WTC11 (cell line): ENCODE data around the gene ST8SIA3. TPM values are rescaled to one million over a fixed set of nuclear protein-coding genes. Genes with fewer than 3 reads are reported as not detected.

Source experiments
- ATAC-seq: fragments of 200-7000 bp; cut with Tn5 transposase; 2 replicates; pipeline ENCODE4 v1.10.0; 2021; ENCODE audit warnings: mild to moderate bottlenecking, moderate library complexity
- CTCF ChIA-PET: fragments of 300-600 bp; sonication (Branson Sonifier 250); formaldehyde crosslinking; loops from one replicate; lab custom pipeline; 2021; ENCODE audit warnings: antibody characterized with exemption; lab: Charles Lee
- POLR2A ChIA-PET: fragments of 350-600 bp; sonication (Branson Sonifier 250); formaldehyde crosslinking; loops from one replicate; lab custom pipeline; 2021; ENCODE audit warnings: antibody characterized with exemption; lab: Charles Lee
- DNase-seq: peaks from one replicate; pipeline ENCODE4 v3.0.0; 2021; ENCODE audit warnings: low spot score
- H3K27ac Mint-ChIP-seq: 2 replicates; pipeline ENCODE4 v1.8.0; 2021; ENCODE audit warnings: mixed read lengths
- H3K27me3 Mint-ChIP-seq: 2 replicates; pipeline ENCODE4 v1.8.0; 2021; ENCODE audit warnings: low read depth, mild to moderate bottlenecking, moderate library complexity, mixed read lengths
- H3K36me3 Mint-ChIP-seq: 2 replicates; pipeline ENCODE4 v1.8.0; 2021; ENCODE audit warnings: mixed read lengths
- H3K4me1 Mint-ChIP-seq: 2 replicates; pipeline ENCODE4 v1.8.0; 2022; ENCODE audit warnings: mixed read lengths
- H3K4me3 Mint-ChIP-seq: 2 replicates; pipeline ENCODE4 v1.8.0; 2021; ENCODE audit warnings: mild to moderate bottlenecking, moderate library complexity, mixed read lengths
- H3K9me3 Mint-ChIP-seq: 2 replicates; pipeline ENCODE4 v1.8.0; 2021; ENCODE audit warnings: mixed read lengths
- ATF3 ChIP-seq: sonication (generic); formaldehyde crosslinking; conservative IDR thresholded peaks from 2 replicates; pipeline ENCODE4 v1.8.1; 2022; ENCODE audit warnings: mild to moderate bottlenecking, missing genetic modification reagents
- ATF6 ChIP-seq: sonication (generic); formaldehyde crosslinking; IDR thresholded peaks from 2 replicates; pipeline ENCODE4 v1.8.1; 2023; ENCODE audit warnings: mild to moderate bottlenecking, missing genetic modification reagents
- CREM ChIP-seq: sonication (generic); formaldehyde crosslinking; IDR thresholded peaks from 2 replicates; pipeline ENCODE4 v1.8.1; 2022; ENCODE audit warnings: mild to moderate bottlenecking, missing genetic modification reagents, moderate library complexity
- CTCF ChIP-seq: fragments of 200-600 bp; IDR thresholded peaks from 2 replicates; pipeline ENCODE4 v1.8.0; 2022; ENCODE audit warnings: antibody characterized with exemption
- EMX1 ChIP-seq: fragments of 250-450 bp; sonication (Bioruptor Pico); IDR thresholded peaks from 2 replicates; pipeline ENCODE4 v1.8.0; 2021; ENCODE audit warnings: mild to moderate bottlenecking
- ETV6 ChIP-seq: sonication (generic); formaldehyde crosslinking; IDR thresholded peaks from 2 replicates; pipeline ENCODE4 v1.8.1; 2022; ENCODE audit warnings: mild to moderate bottlenecking, missing genetic modification reagents
- IRF1 ChIP-seq: sonication (generic); formaldehyde crosslinking; IDR thresholded peaks from 2 replicates; pipeline ENCODE4 v1.8.0; 2023; ENCODE audit warnings: missing genetic modification reagents
- IRF2 ChIP-seq: sonication (generic); formaldehyde crosslinking; IDR thresholded peaks from 2 replicates; pipeline ENCODE4 v1.8.0; 2022; ENCODE audit warnings: low read depth, missing genetic modification reagents, borderline replicate concordance
- NR1H2 ChIP-seq: sonication (generic); formaldehyde crosslinking; IDR thresholded peaks from 2 replicates; pipeline ENCODE4 v1.9.0; 2021; ENCODE audit warnings: mild to moderate bottlenecking, moderate library complexity, missing genetic modification reagents
- NR2C2 ChIP-seq: sonication (generic); formaldehyde crosslinking; IDR thresholded peaks from 2 replicates; pipeline ENCODE4 v1.8.0; 2022; ENCODE audit warnings: mild to moderate bottlenecking, missing genetic modification reagents
- PREB ChIP-seq: sonication (generic); formaldehyde crosslinking; IDR thresholded peaks from 2 replicates; pipeline ENCODE4 v1.8.1; 2022; ENCODE audit warnings: mild to moderate bottlenecking, missing genetic modification reagents, moderate library complexity, borderline replicate concordance
- PRRX2 ChIP-seq: fragments of 250-450 bp; sonication (Bioruptor Pico); IDR thresholded peaks from 2 replicates; pipeline ENCODE4 v1.8.0; 2021; ENCODE audit warnings: mild to moderate bottlenecking
- SMAD4 ChIP-seq: sonication (generic); formaldehyde crosslinking; IDR thresholded peaks from 2 replicates; pipeline ENCODE4 v1.8.0; 2022; ENCODE audit warnings: mild to moderate bottlenecking, missing genetic modification reagents
- SOX15 ChIP-seq: fragments of 250-450 bp; sonication (Bioruptor Pico); IDR thresholded peaks from 2 replicates; pipeline ENCODE4 v1.9.0; 2021; ENCODE audit warnings: mild to moderate bottlenecking
- ZNF138 ChIP-seq: sonication (generic); formaldehyde crosslinking; conservative IDR thresholded peaks from 2 replicates; pipeline ENCODE4 v1.8.1; 2022; ENCODE audit warnings: mild to moderate bottlenecking, moderate library complexity, missing genetic modification reagents
- ZNF219 ChIP-seq: sonication (generic); formaldehyde crosslinking; IDR thresholded peaks from 2 replicates; pipeline ENCODE4 v1.8.0; 2023; ENCODE audit warnings: missing genetic modification reagents, mild to moderate bottlenecking, borderline replicate concordance
- ZNF396 ChIP-seq: fragments of 250-450 bp; sonication (Bioruptor Pico); IDR thresholded peaks from 2 replicates; pipeline ENCODE4 v1.8.0; 2021; ENCODE audit warnings: mild to moderate bottlenecking, moderate library complexity, borderline replicate concordance
- ZNF423 ChIP-seq: fragments of 250-450 bp; sonication (Bioruptor Pico); IDR thresholded peaks from 2 replicates; pipeline ENCODE4 v2.1.2; 2022; ENCODE audit warnings: mild to moderate bottlenecking, moderate library complexity
- ZNF532 ChIP-seq: fragments of 250-450 bp; sonication (Bioruptor Pico); IDR thresholded peaks from 2 replicates; pipeline ENCODE4 v1.9.0; 2021; ENCODE audit warnings: mild to moderate bottlenecking, borderline replicate concordance
- ZNF671 ChIP-seq: fragments of 250-450 bp; sonication (Bioruptor Pico); IDR thresholded peaks from 2 replicates; pipeline ENCODE4 v1.8.0; 2021; ENCODE audit warnings: mild to moderate bottlenecking
- ZSCAN18 ChIP-seq: fragments of 250-450 bp; sonication (Bioruptor Pico); IDR thresholded peaks from 2 replicates; pipeline ENCODE4 v2.1.2; 2022; ENCODE audit warnings: mild to moderate bottlenecking, moderate library complexity
- total RNA-seq: library from RNA; stranded (reverse); gene quantifications from 3 replicates; pipeline ENCODE4 v1.2.3, GENCODE V29; 2021

ST8SIA3 gene
- total RNA-seq, 1 experiment from 2014 or later: 2.3 TPM

- TF ChIP-seq SMAD4 (CRISPR knock-in tag) (no peak), CTCF (no peak), NR2C2 (CRISPR knock-in tag) (no peak), IRF2 (CRISPR knock-in tag) (no peak), NR1H2 (CRISPR knock-in tag) (no peak), ZNF671 (CRISPR knock-in tag) (no peak), IRF1 (CRISPR knock-in tag) (no peak), SOX15 (no peak), ATF6 (no peak), ATF3 (CRISPR knock-in tag) (no peak)
- CTCF ChIA-PET: no interaction called here
- Mint-ChIP-seq H3K4me1 (peaks cover 12% of the 10 kb centered on the region), H3K27me3 (no peaks in the 10 kb centered on the region), H3K36me3 (no peaks in the 10 kb centered on the region), H3K27ac (no peak overlapping the region), H3K9me3 (no peaks in the 10 kb centered on the region), H3K4me3 (no peak overlapping the region)
- DNase-seq (no peak), ATAC-seq (no peak)
- POLR2A ChIA-PET: no interaction called here
Measured at GRCh38 chr18:57331718-57332117, 20.6 kb upstream of the ST8SIA3 start.

- ChIA-PET CTCF (no interaction called here), POLR2A (no interaction called here)
- H3K4me3 Mint-ChIP-seq: no peak overlapping the region
- ATAC-seq (peak; percentile 41), DNase-seq (no peak)
- H3K4me1 Mint-ChIP-seq: peaks cover 12% of the 10 kb centered on the region
- peak; percentile 12; the same call in 1 of the 2 replicates for TF ChIP-seq ZNF423 (CRISPR knock-in tag)
- no peak for TF ChIP-seq SMAD4 (CRISPR knock-in tag)
- H3K27ac Mint-ChIP-seq: no peak overlapping the region
- no peaks in the 10 kb centered on the region for H3K36me3 Mint-ChIP-seq
- H3K27me3 Mint-ChIP-seq: no peaks in the 10 kb centered on the region; the same call in 1 of the 2 replicates
- no peaks in the 10 kb centered on the region for H3K9me3 Mint-ChIP-seq
Measured at GRCh38 chr18:57333940-57334339, 18.4 kb upstream of the ST8SIA3 start.

- peaks cover 12% of the 10 kb centered on the region for H3K4me1 Mint-ChIP-seq
- H3K27me3 Mint-ChIP-seq: no peaks in the 10 kb centered on the region; the same call in 1 of the 2 replicates
- no peaks in the 10 kb centered on the region for H3K9me3 Mint-ChIP-seq
- DNase-seq: no peak
- CTCF ChIA-PET: no interaction called here
- ATAC-seq: peak; percentile 51
- no peaks in the 10 kb centered on the region for H3K36me3 Mint-ChIP-seq
- no peak overlapping the region for H3K4me3 Mint-ChIP-seq
- POLR2A ChIA-PET: no interaction called here
- H3K27ac Mint-ChIP-seq: no peak overlapping the region
- TF ChIP-seq ETV6 (no peak), ZNF396 (CRISPR knock-in tag) (no peak), ZSCAN18 (CRISPR knock-in tag) (no peak), CREM (CRISPR knock-in tag) (no peak), ZNF138 (CRISPR knock-in tag) (no peak), PRRX2 (no peak), EMX1 (no peak), ZNF219 (CRISPR knock-in tag) (no peak), PREB (CRISPR knock-in tag) (no peak), ZNF532 (CRISPR knock-in tag) (no peak)
Measured at GRCh38 chr18:57334383-57334782, 18.0 kb upstream of the ST8SIA3 start.
